ENCODE data around the gene CDH4. TPM values are rescaled to one million over a fixed set of nuclear protein-coding genes. Genes with fewer than 3 reads are reported as not detected.

The CDH4 gene
- total and polyA plus RNA-seq, 2 of the 13 experiments (the other 11 are each of a cell fraction or from before 2014, with no cell fraction given), result not detected

GRCh38 chr20:61963149-61963548 is 711.1 kb downstream of the CDH4 start:
- no peaks in the 10 kb centered on the region for H3K9me3 ChIP-seq (ENCODE audit: low read length)
- no peak overlapping the region for H3K9ac ChIP-seq (ENCODE audit: insufficient read depth, low read depth, low read length)
- no peak overlapping the region for H3K4me2 ChIP-seq (ENCODE audit: low read depth, low read length)
- intact Hi-C loops (cut with micrococcal nuclease; ENCODE audit: unreplicated experiment), result no loop called here
- in situ Hi-C loops (cut with HindIII; ENCODE audit: extremely low pct_ligation_motif_present, low pct_unique_long_range_greater_than_20kb), result no loop called here
- H3K79me2 ChIP-seq (ENCODE audit: insufficient read depth, low read length), result no peaks in the 10 kb centered on the region
- no peak overlapping the region for H3K4me3 ChIP-seq (replicated peaks in 1 of 3; ENCODE audit: insufficient read depth in 1 of 3, low read depth in 2 of 3, low read length in 3 of 3)
- DNase-seq (ENCODE audit: low spot score), result no peak
- H3K36me3 ChIP-seq (replicated peaks in 1 of 2; ENCODE audit: control insufficient read depth in 1 of 2, insufficient read depth in 2 of 2, low read length in 2 of 2), result no peaks in the 10 kb centered on the region
- POLR2A ChIA-PET, result no interaction called here
- H3K4me1 ChIP-seq (ENCODE audit: insufficient read depth, low read length), result peaks cover 31% of the 10 kb centered on the region
- BruUV-seq (replicated peaks), result no TSS peak
- H3K27me3 ChIP-seq (ENCODE audit: control insufficient read depth in 1 of 2, insufficient read depth in 2 of 2, low read length in 2 of 2), result no peaks in the 10 kb centered on the region; a peak in 1 of 5 replicates
- no peaks in the 10 kb centered on the region for H4K20me1 ChIP-seq (ENCODE audit: insufficient read depth, low read length)
- ATAC-seq, result no peak
- no peak for FAIRE-seq
- 89% methylated on average over 9 of the region's 9 CpGs for WGBS (ENCODE audit: low lambda C conversion rate)
- CTCF ChIA-PET (ENCODE audit: low intra/inter-chr PET ratio, low total read pairs), result no interaction called here
- TF ChIP-seq HNRNPL (IDR thresholded peaks at IDR 0.05; ENCODE audit: low read depth, low read length) (no peak), GTF3A (CRISPR knock-in tag; conservative IDR thresholded peaks at IDR 0.05) (no peak), ZNF101 (CRISPR knock-in tag; IDR thresholded peaks at IDR 0.05; ENCODE audit: borderline replicate concordance, low read depth) (no peak), RAD21 (CRISPR knock-in tag; IDR thresholded peaks at IDR 0.05) (no peak), GLMP (CRISPR knock-in tag; IDR thresholded peaks at IDR 0.05; ENCODE audit: borderline replicate concordance) (no peak), ZBTB26 (CRISPR knock-in tag; IDR thresholded peaks at IDR 0.05; ENCODE audit: borderline replicate concordance) (no peak), YEATS4 (CRISPR knock-in tag; IDR thresholded peaks at IDR 0.05; ENCODE audit: borderline replicate concordance) (no peak), U2AF1 (optimal IDR thresholded peaks at IDR 0.05; ENCODE audit: low read depth, low read length) (no peak), TGIF2 (CRISPR knock-in tag; IDR thresholded peaks at IDR 0.05) (no peak), PPARG (CRISPR knock-in tag; conservative IDR thresholded peaks at IDR 0.05) (no peak)
- TF ChIP-seq, protein P1, sequence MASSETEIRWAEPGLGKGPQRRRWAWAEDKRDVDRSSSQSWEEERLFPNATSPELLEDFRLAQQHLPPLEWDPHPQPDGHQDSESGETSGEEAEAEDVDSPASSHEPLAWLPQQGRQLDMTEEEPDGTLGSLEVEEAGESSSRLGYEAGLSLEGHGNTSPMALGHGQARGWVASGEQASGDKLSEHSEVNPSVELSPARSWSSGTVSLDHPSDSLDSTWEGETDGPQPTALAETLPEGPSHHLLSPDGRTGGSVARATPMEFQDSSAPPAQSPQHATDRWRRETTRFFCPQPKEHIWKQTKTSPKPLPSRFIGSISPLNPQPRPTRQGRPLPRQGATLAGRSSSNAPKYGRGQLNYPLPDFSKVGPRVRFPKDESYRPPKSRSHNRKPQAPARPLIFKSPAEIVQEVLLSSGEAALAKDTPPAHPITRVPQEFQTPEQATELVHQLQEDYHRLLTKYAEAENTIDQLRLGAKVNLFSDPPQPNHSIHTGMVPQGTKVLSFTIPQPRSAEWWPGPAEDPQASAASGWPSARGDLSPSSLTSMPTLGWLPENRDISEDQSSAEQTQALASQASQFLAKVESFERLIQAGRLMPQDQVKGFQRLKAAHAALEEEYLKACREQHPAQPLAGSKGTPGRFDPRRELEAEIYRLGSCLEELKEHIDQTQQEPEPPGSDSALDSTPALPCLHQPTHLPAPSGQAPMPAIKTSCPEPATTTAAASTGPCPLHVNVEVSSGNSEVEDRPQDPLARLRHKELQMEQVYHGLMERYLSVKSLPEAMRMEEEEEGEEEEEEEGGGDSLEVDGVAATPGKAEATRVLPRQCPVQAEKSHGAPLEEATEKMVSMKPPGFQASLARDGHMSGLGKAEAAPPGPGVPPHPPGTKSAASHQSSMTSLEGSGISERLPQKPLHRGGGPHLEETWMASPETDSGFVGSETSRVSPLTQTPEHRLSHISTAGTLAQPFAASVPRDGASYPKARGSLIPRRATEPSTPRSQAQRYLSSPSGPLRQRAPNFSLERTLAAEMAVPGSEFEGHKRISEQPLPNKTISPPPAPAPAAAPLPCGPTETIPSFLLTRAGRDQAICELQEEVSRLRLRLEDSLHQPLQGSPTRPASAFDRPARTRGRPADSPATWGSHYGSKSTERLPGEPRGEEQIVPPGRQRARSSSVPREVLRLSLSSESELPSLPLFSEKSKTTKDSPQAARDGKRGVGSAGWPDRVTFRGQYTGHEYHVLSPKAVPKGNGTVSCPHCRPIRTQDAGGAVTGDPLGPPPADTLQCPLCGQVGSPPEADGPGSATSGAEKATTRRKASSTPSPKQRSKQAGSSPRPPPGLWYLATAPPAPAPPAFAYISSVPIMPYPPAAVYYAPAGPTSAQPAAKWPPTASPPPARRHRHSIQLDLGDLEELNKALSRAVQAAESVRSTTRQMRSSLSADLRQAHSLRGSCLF (CRISPR knock-in tag; IDR thresholded peaks at IDR 0.05; ENCODE audit: borderline replicate concordance), result no peak
- no peak overlapping the region for H3K27ac ChIP-seq (ENCODE audit: extremely low read length, insufficient read depth, low read length)
- H2AFZ ChIP-seq (ENCODE audit: low read length), result no peak overlapping the region

All from HepG2 (cell line).